H9 (cell line): ENCODE results near the gene PCMT1. TPM values are rescaled to one million over a fixed set of nuclear protein-coding genes. Genes with fewer than 3 reads are reported as not detected.

Source experiments
- DNase-seq: peaks from one replicate; pipeline ENCODE4 v3.0.0-alpha.2; 2017
- H2AFZ ChIP-seq: one replicate; pipeline ENCODE4 v1.6.1; 2013; ENCODE audit warnings: mild to moderate bottlenecking, low read length, control low read depth, moderate library complexity
- H2AK5ac ChIP-seq: 2 replicates; pipeline ENCODE4 v1.6.1; 2013; ENCODE audit warnings: low read length, control low read depth, mixed read lengths; ENCODE audit not compliant: insufficient read length
- H2BK120ac ChIP-seq: one replicate; pipeline ENCODE4 v1.6.1; 2013; ENCODE audit warnings: low read depth, mild to moderate bottlenecking, low read length, control low read depth, inconsistent platforms; ENCODE audit not compliant: poor library complexity, severe bottlenecking
- H2BK12ac ChIP-seq: 2 replicates; pipeline ENCODE4 v1.6.1; 2013; ENCODE audit warnings: low read length, control low read depth, mixed read lengths, low read depth; ENCODE audit not compliant: insufficient read length
- H2BK15ac ChIP-seq: 2 replicates; pipeline ENCODE4 v1.6.1; 2013; ENCODE audit warnings: low read depth, low read length, control low read depth
- H2BK20ac ChIP-seq: one replicate; pipeline ENCODE4 v1.6.1; 2013; ENCODE audit warnings: low read depth, mild to moderate bottlenecking, low read length, control low read depth, inconsistent platforms; ENCODE audit not compliant: poor library complexity, severe bottlenecking
- H2BK5ac ChIP-seq: 2 replicates; pipeline ENCODE4 v1.6.1; 2013; ENCODE audit warnings: low read length, control low read depth, mixed read lengths; ENCODE audit not compliant: insufficient read length
- H3K14ac ChIP-seq: 2 replicates; pipeline ENCODE4 v1.6.1; 2013; ENCODE audit warnings: low read length, control low read depth; ENCODE audit not compliant: insufficient read depth
- H3K18ac ChIP-seq: 2 replicates; pipeline ENCODE4 v1.6.1; 2013; ENCODE audit warnings: low read depth, mild to moderate bottlenecking, mixed read lengths, low read length, control low read depth; ENCODE audit not compliant: insufficient read length
- H3K23ac ChIP-seq: 2 replicates; pipeline ENCODE4 v1.6.1; 2013; ENCODE audit warnings: low read length, control low read depth, mixed read lengths, low read depth; ENCODE audit not compliant: insufficient read length
- H3K23me2 ChIP-seq: 2 replicates; pipeline ENCODE4 v1.6.1; 2013; ENCODE audit warnings: low read depth, mild to moderate bottlenecking, mixed read lengths, low read length, control low read depth; ENCODE audit not compliant: insufficient read length, poor library complexity, severe bottlenecking
- H3K27ac ChIP-seq: 2 replicates; pipeline ENCODE4 v1.5.1; 2013; ENCODE audit warnings: low read length, control low read depth, mixed read lengths, low read depth; ENCODE audit not compliant: insufficient read length
- H3K27me3 ChIP-seq: 2 replicates; pipeline ENCODE4 v1.6.1; 2013; ENCODE audit warnings: low read length, control low read depth, inconsistent platforms; ENCODE audit not compliant: insufficient read depth
- H3K4ac ChIP-seq: 2 replicates; pipeline ENCODE4 v1.6.1; 2013; ENCODE audit warnings: low read depth, mild to moderate bottlenecking, control low read depth, inconsistent platforms, low read length, moderate library complexity
- H3K4me1 ChIP-seq: 2 replicates; pipeline ENCODE4 v1.6.1; 2013; ENCODE audit warnings: low read length, control low read depth, inconsistent platforms; ENCODE audit not compliant: insufficient read depth
- H3K4me2 ChIP-seq: 2 replicates; pipeline ENCODE4 v1.6.1; 2013; ENCODE audit warnings: low read length, control low read depth, mixed read lengths; ENCODE audit not compliant: insufficient read length, insufficient read depth
- H3K56ac ChIP-seq: 2 replicates; pipeline ENCODE4 v1.6.1; 2013; ENCODE audit warnings: low read depth, mild to moderate bottlenecking, mixed read lengths, low read length, control low read depth; ENCODE audit not compliant: insufficient read length
- H3K79me1 ChIP-seq: 2 replicates; pipeline ENCODE4 v1.6.1; 2013; ENCODE audit warnings: low read depth, mild to moderate bottlenecking, moderate library complexity, low read length, control low read depth, inconsistent platforms; ENCODE audit not compliant: insufficient read depth, poor library complexity, severe bottlenecking
- H3K79me2 ChIP-seq: 2 replicates; pipeline ENCODE4 v1.6.1; 2013; ENCODE audit warnings: low read length, control low read depth, inconsistent platforms; ENCODE audit not compliant: insufficient read depth
- H3K9ac ChIP-seq: 2 replicates; pipeline ENCODE4 v1.6.1; 2013; ENCODE audit warnings: low read length, control low read depth, mixed read lengths; ENCODE audit not compliant: insufficient read length; ENCODE audit errors: extremely low read depth
- H3K9me3 ChIP-seq: one replicate; pipeline ENCODE4 v1.6.1; 2013; ENCODE audit warnings: low read depth, low read length, inconsistent platforms; ENCODE audit not compliant: control insufficient read depth
- H3T11ph ChIP-seq: one replicate; pipeline ENCODE4 v1.6.1; 2013; ENCODE audit warnings: mild to moderate bottlenecking, low read length, control low read depth, inconsistent platforms
- H4K20me1 ChIP-seq: one replicate; pipeline ENCODE4 v1.6.1; 2013; ENCODE audit not compliant: control insufficient read depth, insufficient read length, insufficient read depth
- H4K5ac ChIP-seq: 2 replicates; pipeline ENCODE4 v1.6.1; 2013; ENCODE audit warnings: low read depth, mild to moderate bottlenecking, mixed read lengths, low read length, control low read depth; ENCODE audit not compliant: insufficient read length
- H4K8ac ChIP-seq: replicated peaks from 2 replicates; pipeline ENCODE4 v1.6.1; 2013; ENCODE audit warnings: low read length, control low read depth, mixed read lengths, low read depth; ENCODE audit not compliant: insufficient read length
- H4K91ac ChIP-seq: 2 replicates; pipeline ENCODE4 v1.6.1; 2013; ENCODE audit warnings: low read depth, mild to moderate bottlenecking, moderate library complexity, mixed read lengths, low read length, control low read depth; ENCODE audit not compliant: insufficient read length
- H3K27ac Mint-ChIP-seq, 3 experiments: 2 replicates in 2 of 3; 3 replicates in 1 of 3; pipeline ENCODE4 v1.8.0; 2020 to 2021; ENCODE audit warnings: mixed read lengths in 3 of 3, mild to moderate bottlenecking in 1 of 3, moderate library complexity in 1 of 3
- H3K27me3 Mint-ChIP-seq: 2 replicates; pipeline ENCODE4 v1.8.0; 2021; ENCODE audit warnings: low read depth, mild to moderate bottlenecking, moderate library complexity, mixed read lengths
- H3K36me3 Mint-ChIP-seq, 3 experiments: 2 replicates in 2 of 3; 3 replicates in 1 of 3; pipeline ENCODE4 v1.8.0; 2020 to 2021; ENCODE audit warnings: low read depth in 3 of 3, mixed read lengths in 3 of 3; ENCODE audit not compliant: insufficient read depth in 1 of 3
- H3K4me1 Mint-ChIP-seq, 2 experiments: 2 replicates each; pipeline ENCODE4 v1.8.0; 2020; ENCODE audit warnings: mixed read lengths in 2 of 2
- H3K4me3 Mint-ChIP-seq, 2 experiments: 2 replicates in 1 of 2; 3 replicates in 1 of 2; pipeline ENCODE4 v1.8.0; 2020 to 2021; ENCODE audit warnings: mild to moderate bottlenecking in 2 of 2, mixed read lengths in 2 of 2, moderate library complexity in 1 of 2
- H3K9me3 Mint-ChIP-seq, 2 experiments: 2 replicates in 1 of 2; 3 replicates in 1 of 2; pipeline ENCODE4 v1.8.0; 2020; ENCODE audit warnings: mild to moderate bottlenecking in 2 of 2, mixed read lengths in 2 of 2, moderate library complexity in 1 of 2
- WGBS: extraction: QIAGEN DNeasy Blood & Tissue Kit; methylation state at CpG from one replicate; pipeline ENCODE4 v1.1.7; 2013; ENCODE audit warnings: missing lambda C conversion rate, low lambda C conversion rate, mixed read lengths; ENCODE audit not compliant: insufficient read length; ENCODE audit errors: extremely low coverage; 5-methylcytosine and 5-hydroxymethylcytosine counted together
- total RNA-seq: library from RNA; stranded (reverse); gene quantifications from 2 replicates; pipeline ENCODE4 v1.2.1, GENCODE V29; 2021
- TF ChIP-seq, protein P1 (sequence below): fragments of 200-600 bp; sonication (generic); conservative IDR thresholded peaks from 3 replicates; pipeline ENCODE4 v1.8.0; 2021; ENCODE audit warnings: antibody characterized with exemption, mild to moderate bottlenecking

PCMT1 gene
- total RNA-seq, 1 experiment from 2014 or later = 98.3 TPM

DNA sequence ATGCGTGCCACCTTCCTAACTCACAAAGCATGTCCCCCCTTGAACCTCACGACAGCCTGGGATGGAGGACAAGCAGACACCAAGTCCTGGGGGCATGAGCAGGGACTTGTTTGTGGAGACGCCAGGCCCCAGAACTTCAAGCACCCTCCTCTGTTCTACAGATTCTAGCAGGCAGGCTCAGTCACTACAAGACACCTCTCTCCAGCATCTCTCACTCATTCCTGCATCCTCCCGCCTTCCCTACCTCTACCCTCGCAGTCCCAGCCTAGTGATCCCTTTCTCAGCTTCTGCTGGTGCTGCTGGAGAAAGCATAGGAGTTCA, 110.9 kb downstream of the PCMT1 start:
- H3T11ph ChIP-seq = no peak overlapping the region
- no peak overlapping the region for H2BK120ac ChIP-seq
- no peak overlapping the region for H3K4me2 ChIP-seq
- H3K23ac ChIP-seq = no peak overlapping the region
- H3K9me3 ChIP-seq = no peaks in the 10 kb centered on the region
- H4K91ac ChIP-seq = no peak overlapping the region
- peaks cover 2% of the 10 kb centered on the region for H3K79me1 ChIP-seq
- Mint-ChIP-seq H3K9me3 (no peaks in the 10 kb centered on the region), H3K4me3 (peak overlapping the region in 1 of 2 experiments; percentile 31; a peak in 2 of 5 replicates), H3K27ac (peak overlapping the region in 1 of 3 experiments; percentile 29; a peak in 1 of 7 replicates), H3K4me1 (peaks cover 45 to 54% of the 10 kb centered on the region in 2 experiments), H3K36me3 (no peaks in the 10 kb centered on the region; a peak in 1 of 7 replicates), H3K27me3 (peaks cover 19% of the 10 kb centered on the region)
- no peak overlapping the region for H2AK5ac ChIP-seq
- no peak overlapping the region for H3K9ac ChIP-seq
- no peak overlapping the region for H3K18ac ChIP-seq
- H3K4me1 ChIP-seq = peaks cover 2% of the 10 kb centered on the region; the same call in 1 of the 2 replicates
- no peak overlapping the region for H3K14ac ChIP-seq
- no peak overlapping the region for H2BK15ac ChIP-seq
- H2BK12ac ChIP-seq = no peak overlapping the region
- H2AFZ ChIP-seq = no peak overlapping the region
- H2BK20ac ChIP-seq = no peak overlapping the region
- H3K23me2 ChIP-seq = peaks cover 12% of the 10 kb centered on the region
- H4K20me1 ChIP-seq = peaks cover 3% of the 10 kb centered on the region
- no CpG with 5 or more reads among the region's 5 CpGs for WGBS
- H3K56ac ChIP-seq = no peak overlapping the region
- no peaks in the 10 kb centered on the region for H3K79me2 ChIP-seq
- H2BK5ac ChIP-seq = no peak overlapping the region
- no peak overlapping the region for H4K5ac ChIP-seq
- no peaks in the 10 kb centered on the region for H3K27me3 ChIP-seq
- TF ChIP-seq, protein P1, sequence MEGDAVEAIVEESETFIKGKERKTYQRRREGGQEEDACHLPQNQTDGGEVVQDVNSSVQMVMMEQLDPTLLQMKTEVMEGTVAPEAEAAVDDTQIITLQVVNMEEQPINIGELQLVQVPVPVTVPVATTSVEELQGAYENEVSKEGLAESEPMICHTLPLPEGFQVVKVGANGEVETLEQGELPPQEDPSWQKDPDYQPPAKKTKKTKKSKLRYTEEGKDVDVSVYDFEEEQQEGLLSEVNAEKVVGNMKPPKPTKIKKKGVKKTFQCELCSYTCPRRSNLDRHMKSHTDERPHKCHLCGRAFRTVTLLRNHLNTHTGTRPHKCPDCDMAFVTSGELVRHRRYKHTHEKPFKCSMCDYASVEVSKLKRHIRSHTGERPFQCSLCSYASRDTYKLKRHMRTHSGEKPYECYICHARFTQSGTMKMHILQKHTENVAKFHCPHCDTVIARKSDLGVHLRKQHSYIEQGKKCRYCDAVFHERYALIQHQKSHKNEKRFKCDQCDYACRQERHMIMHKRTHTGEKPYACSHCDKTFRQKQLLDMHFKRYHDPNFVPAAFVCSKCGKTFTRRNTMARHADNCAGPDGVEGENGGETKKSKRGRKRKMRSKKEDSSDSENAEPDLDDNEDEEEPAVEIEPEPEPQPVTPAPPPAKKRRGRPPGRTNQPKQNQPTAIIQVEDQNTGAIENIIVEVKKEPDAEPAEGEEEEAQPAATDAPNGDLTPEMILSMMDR = no peak
- no peak overlapping the region for H4K8ac ChIP-seq
- DNase-seq = no peak
- no peak overlapping the region for H3K27ac ChIP-seq
- H3K4ac ChIP-seq = no peak overlapping the region

Other genes with a start within 250 kb of the PCMT1 start
- gene PPIL4, start 203.7 kb upstream of the PCMT1 start, total RNA-seq = 36.9 and 38.0 TPM in 2 replicates
- 22.7 and 24.5 TPM in 2 replicates for gene GINM1, start 183.4 kb upstream of the PCMT1 start, total RNA-seq
- 18.3 and 19.8 TPM in 2 replicates for gene KATNA1, start 101.0 kb upstream of the PCMT1 start, total RNA-seq
- gene LATS1, start 31.6 kb upstream of the PCMT1 start, total RNA-seq = 25.1 and 26.3 TPM in 2 replicates
- gene NUP43, start 3.2 kb upstream of the PCMT1 start, total RNA-seq = 92.1 and 102 TPM in 2 replicates
- gene LRP11, start 114.6 kb downstream of the PCMT1 start, total RNA-seq = 14.8 and 15.6 TPM in 2 replicates
- not detected in 2 replicates for gene RAET1E, start 148.4 kb downstream of the PCMT1 start, total RNA-seq
- not detected in 2 replicates for gene RAET1G, start 173.4 kb downstream of the PCMT1 start, total RNA-seq
- not detected in 2 replicates for gene ULBP2, start 192.3 kb downstream of the PCMT1 start, total RNA-seq
- 1.6 and 2.1 TPM in 2 replicates for gene ULBP1, start 214.2 kb downstream of the PCMT1 start, total RNA-seq